ENCODE data around the gene SLC48A1. TPM values are rescaled to one million over a fixed set of nuclear protein-coding genes. Genes with fewer than 3 reads are reported as not detected.

Gene SLC48A1
- total and polyA plus RNA-seq, 10 of the 15 experiments (the other 5 are each of a cell fraction or from before 2014, with no cell fraction given): 1.1 to 4.9 (median 1.9) TPM

DNA sequence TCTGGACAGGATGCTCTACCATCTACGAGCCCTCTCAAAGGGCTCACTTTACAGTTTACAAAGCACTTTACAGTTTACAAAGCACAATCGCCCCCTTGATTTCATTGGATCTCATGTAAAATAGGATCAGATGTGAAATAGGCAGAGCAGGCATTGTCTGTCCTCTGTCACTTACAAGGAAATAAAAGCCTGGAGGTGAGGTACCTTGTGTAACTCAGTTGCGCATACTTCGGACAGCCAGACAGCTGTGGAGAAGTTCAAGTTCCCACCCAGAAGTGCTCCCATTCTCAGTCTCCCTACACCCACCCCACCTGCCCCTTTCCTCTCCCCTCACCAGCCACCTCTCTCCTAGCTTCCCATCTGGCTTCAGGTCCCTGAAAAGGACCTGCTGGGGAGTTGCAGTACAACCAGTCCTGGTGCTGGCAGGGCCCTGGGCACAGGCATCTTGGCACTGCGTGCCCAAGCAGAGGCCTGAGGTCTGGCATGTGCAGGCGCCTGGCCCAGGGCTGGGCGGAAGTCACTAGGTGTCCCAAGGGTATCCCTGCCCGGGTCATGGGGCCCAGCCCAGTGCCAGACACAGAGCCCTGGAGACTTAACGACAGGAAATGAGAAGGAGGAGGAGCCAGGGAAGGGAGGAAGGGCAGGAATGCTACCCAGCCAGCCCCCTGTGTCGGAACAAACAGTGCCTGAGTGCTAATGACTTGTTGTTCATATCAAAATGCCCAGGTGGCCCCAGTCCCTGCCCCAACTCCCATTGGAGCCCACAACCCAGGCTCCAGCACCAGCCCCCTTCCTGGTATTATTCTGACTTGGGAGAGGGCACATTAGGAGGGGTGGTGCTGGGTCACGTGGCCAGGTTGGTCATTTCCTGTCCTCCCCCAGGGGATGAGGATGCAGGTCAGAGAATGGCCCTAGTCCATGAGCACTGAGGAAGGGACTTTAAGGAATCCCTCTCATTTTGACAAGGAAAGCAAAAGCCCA lies 19.7 kb upstream of the SLC48A1 start:
- ChIA-PET POLR2A (interaction anchor here (2.4 kb wide), 1 partner anchor 9 kb away, joined by 14 read pairs; no protein-coding TSS in a partner anchor), SMC1A (ENCODE audit: uncharacterized antibody, unreplicated experiment) (interaction anchor here (2.2 to 12.2 kb wide), 5 partner anchors 9 to 39 kb away, joined by 6 to 277 read pairs (median 15); no protein-coding TSS in a partner anchor), RAD21 (ENCODE audit: unreplicated experiment) (interaction anchor here (1.7 to 12.6 kb wide), 3 partner anchors 11 to 47 kb away, joined by 5 to 237 read pairs (median 83); partner anchors contain the start of genes RPAP3 and SLC48A1), CTCF (interaction anchor here (1.1 to 14.5 kb wide), 7 partner anchors 9 to 37 kb away, joined by 3 to 507 read pairs (median 18); partner anchors contain the start of gene SLC48A1)
- Histone ChIP-seq H3K4me2 (ENCODE audit: control insufficient read depth, insufficient read depth) (peak overlapping the region; percentile 26; the same call in 1 of the 2 replicates), H3K4me1 (ENCODE audit: control insufficient read depth, insufficient read depth, low read length) (peaks cover 40% of the 10 kb centered on the region), H3K4me3 (no peak overlapping the region), H3K9ac (ENCODE audit: control insufficient read depth, insufficient read depth, low read length) (no peak overlapping the region), H3K9me3 (replicated peaks; ENCODE audit: control insufficient read depth, insufficient read depth, low read length) (no peaks in the 10 kb centered on the region), H2AFZ (ENCODE audit: control insufficient read depth, low read depth, low read length) (peak overlapping the region; percentile 1), H3K36me3 (ENCODE audit: control insufficient read depth in 2 of 2, insufficient read depth in 2 of 2, low read length in 1 of 2) (no peaks in the 10 kb centered on the region), H3K27me3 (replicated peaks in 1 of 2; ENCODE audit: control insufficient read depth in 2 of 2, insufficient read depth in 2 of 2, low read length in 1 of 2) (no peaks in the 10 kb centered on the region), H3K79me2 (ENCODE audit: control insufficient read depth, insufficient read depth, low read length) (no peaks in the 10 kb centered on the region), H4K20me1 (ENCODE audit: control insufficient read depth, insufficient read depth) (no peaks in the 10 kb centered on the region), H3K27ac (ENCODE audit: control insufficient read depth, insufficient read depth) (no peak overlapping the region)
- BruUV-seq (replicated peaks): no TSS peak
- no peak for DNase-seq (ENCODE audit: low read depth, low spot score)
- in situ Hi-C loops (cut with MboI): no loop called here
- peak in 1 of 2 experiments; percentile 38; a peak in 1 of 4 replicates for TF ChIP-seq BHLHE40 (IDR thresholded peaks at IDR 0.05; ENCODE audit: borderline replicate concordance in 1 of 2, low read depth in 2 of 2, low read length in 1 of 2)
- no peak for TF ChIP-seq JUND (IDR thresholded peaks at IDR 0.05; ENCODE audit: low read depth, low read length)
- TF ChIP-seq, protein P1, sequence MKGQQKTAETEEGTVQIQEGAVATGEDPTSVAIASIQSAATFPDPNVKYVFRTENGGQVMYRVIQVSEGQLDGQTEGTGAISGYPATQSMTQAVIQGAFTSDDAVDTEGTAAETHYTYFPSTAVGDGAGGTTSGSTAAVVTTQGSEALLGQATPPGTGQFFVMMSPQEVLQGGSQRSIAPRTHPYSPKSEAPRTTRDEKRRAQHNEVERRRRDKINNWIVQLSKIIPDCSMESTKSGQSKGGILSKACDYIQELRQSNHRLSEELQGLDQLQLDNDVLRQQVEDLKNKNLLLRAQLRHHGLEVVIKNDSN (IDR thresholded peaks at IDR 0.05; ENCODE audit: borderline replicate concordance, extremely low read length, insufficient read depth, low read depth, low read length): peak; percentile 69
- no peak for FAIRE-seq
- intact Hi-C loops (cut with micrococcal nuclease; ENCODE audit: unreplicated experiment): no loop called here
- no peak for ATAC-seq
- 58% methylated on average over 11 of the region's 11 CpGs for WGBS (ENCODE audit: insufficient coverage, insufficient replicate concordance, low lambda C conversion rate, missing lambda C conversion rate)
